ENCODE data around the gene GRIN3A. TPM values are rescaled to one million over a fixed set of nuclear protein-coding genes. Genes with fewer than 3 reads are reported as not detected.
A peak's percentile ranks its signal among the peaks of the same experiment; 100 is the strongest.

Gene GRIN3A
- total RNA-seq, 1 donor from 2014 or later: not detected

- Mint-ChIP-seq H3K4me1 (peaks cover 11% of the 10 kb centered on the region), H3K27me3 (ENCODE audit: insufficient read depth, low read depth) (peaks cover 3% of the 10 kb centered on the region), H3K9me3 (no peaks in the 10 kb centered on the region), H3K4me3 (no peak overlapping the region), H3K27ac (no peak overlapping the region), H3K36me3 (no peaks in the 10 kb centered on the region)
- Histone ChIP-seq H3K79me2 (ENCODE audit: low read depth) (peaks cover 15% of the 10 kb centered on the region), H3K4me2 (no peak overlapping the region), H3K27ac (no peak overlapping the region), H3K9me3 (ENCODE audit: low read depth) (no peaks in the 10 kb centered on the region), H3K27me3 (no peaks in the 10 kb centered on the region), H3K9ac (no peak overlapping the region), H4K20me1 (ENCODE audit: low read depth) (peaks cover 2% of the 10 kb centered on the region), H3K4me1 (no peaks in the 10 kb centered on the region), H3K36me3 (no peaks in the 10 kb centered on the region), H2AFZ (replicated peaks) (no peak overlapping the region), H3K4me3 (no peak overlapping the region), H3F3A (ENCODE audit: low read depth) (peaks cover 5% of the 10 kb centered on the region)
- TF ChIP-seq EZH2phosphoT487 (IDR thresholded peaks at IDR 0.05): no peak
- TF ChIP-seq, protein P1, sequence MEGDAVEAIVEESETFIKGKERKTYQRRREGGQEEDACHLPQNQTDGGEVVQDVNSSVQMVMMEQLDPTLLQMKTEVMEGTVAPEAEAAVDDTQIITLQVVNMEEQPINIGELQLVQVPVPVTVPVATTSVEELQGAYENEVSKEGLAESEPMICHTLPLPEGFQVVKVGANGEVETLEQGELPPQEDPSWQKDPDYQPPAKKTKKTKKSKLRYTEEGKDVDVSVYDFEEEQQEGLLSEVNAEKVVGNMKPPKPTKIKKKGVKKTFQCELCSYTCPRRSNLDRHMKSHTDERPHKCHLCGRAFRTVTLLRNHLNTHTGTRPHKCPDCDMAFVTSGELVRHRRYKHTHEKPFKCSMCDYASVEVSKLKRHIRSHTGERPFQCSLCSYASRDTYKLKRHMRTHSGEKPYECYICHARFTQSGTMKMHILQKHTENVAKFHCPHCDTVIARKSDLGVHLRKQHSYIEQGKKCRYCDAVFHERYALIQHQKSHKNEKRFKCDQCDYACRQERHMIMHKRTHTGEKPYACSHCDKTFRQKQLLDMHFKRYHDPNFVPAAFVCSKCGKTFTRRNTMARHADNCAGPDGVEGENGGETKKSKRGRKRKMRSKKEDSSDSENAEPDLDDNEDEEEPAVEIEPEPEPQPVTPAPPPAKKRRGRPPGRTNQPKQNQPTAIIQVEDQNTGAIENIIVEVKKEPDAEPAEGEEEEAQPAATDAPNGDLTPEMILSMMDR (IDR thresholded peaks at IDR 0.05): peak; percentile 88
- DNase-seq (ENCODE audit: low spot score): peak; percentile 82
Observed at GRCh38 chr9:101530076-101530711, 208.3 kb downstream of the GRIN3A start.

DNA sequence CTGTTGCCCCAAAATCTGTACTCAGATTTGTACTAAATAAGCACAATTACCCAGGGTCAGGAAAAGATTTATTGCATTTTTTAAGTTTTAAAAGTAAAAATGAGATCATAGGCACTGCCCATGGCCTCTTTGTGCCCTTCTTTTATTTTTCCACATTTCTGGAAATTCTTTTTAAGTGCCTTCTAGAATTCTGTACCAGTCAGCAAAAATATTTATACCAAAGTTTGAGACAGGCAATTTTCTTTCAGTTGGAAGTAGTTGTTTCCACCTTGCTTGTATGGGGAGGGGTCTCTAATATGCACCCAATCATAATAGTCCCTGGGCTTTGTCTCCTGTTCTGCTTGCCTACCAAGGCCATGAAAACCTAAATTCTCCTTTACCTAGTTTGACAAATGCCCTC, 210.4 kb downstream of the GRIN3A start:
- H3F3A ChIP-seq (ENCODE audit: low read depth): no peaks in the 10 kb centered on the region
- H2AFZ ChIP-seq (replicated peaks): no peak overlapping the region
- no peak overlapping the region for H3K4me2 ChIP-seq
- H3K79me2 ChIP-seq (ENCODE audit: low read depth): no peaks in the 10 kb centered on the region
- H4K20me1 ChIP-seq (ENCODE audit: low read depth): no peaks in the 10 kb centered on the region
- no peak overlapping the region for H3K4me3 Mint-ChIP-seq
- H3K9ac ChIP-seq: no peak overlapping the region
- no peak overlapping the region for H3K27ac ChIP-seq
- peaks cover 3% of the 10 kb centered on the region for H3K4me1 Mint-ChIP-seq
- H3K27ac Mint-ChIP-seq: no peak overlapping the region
- no peaks in the 10 kb centered on the region for H3K4me1 ChIP-seq
- no peaks in the 10 kb centered on the region for H3K36me3 Mint-ChIP-seq
- DNase-seq (ENCODE audit: low spot score): no peak
- H3K27me3 Mint-ChIP-seq (ENCODE audit: insufficient read depth, low read depth): no peaks in the 10 kb centered on the region
- no peaks in the 10 kb centered on the region for H3K9me3 Mint-ChIP-seq
- no peaks in the 10 kb centered on the region for H3K9me3 ChIP-seq (ENCODE audit: low read depth)
- no peak overlapping the region for H3K4me3 ChIP-seq
- TF ChIP-seq, protein P1 (IDR thresholded peaks at IDR 0.05): no peak
- TF ChIP-seq EZH2 (IDR thresholded peaks at IDR 0.05): no peak
- TF ChIP-seq EZH2phosphoT487 (IDR thresholded peaks at IDR 0.05): no peak
- no peaks in the 10 kb centered on the region for H3K36me3 ChIP-seq
- no peaks in the 10 kb centered on the region for H3K27me3 ChIP-seq

DNA sequence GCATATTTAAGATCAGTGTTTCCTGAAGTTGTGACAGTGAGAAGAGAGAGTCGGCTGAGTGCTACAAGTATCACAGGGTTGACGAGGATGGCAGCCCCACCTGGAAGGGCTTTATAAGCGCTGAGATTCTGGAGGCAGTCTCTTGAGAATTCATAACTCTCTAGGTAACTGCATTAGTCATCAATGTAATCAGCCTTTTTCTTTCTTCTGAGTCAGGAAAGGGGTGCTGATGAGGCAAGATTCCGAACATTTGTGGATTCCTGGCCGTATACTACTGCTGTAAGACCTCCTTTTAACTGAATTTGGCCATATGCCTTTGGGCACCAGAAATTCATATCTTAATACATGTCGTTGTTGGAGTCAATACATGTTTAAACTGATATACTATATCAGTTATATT, 211.4 kb downstream of the GRIN3A start:
- H3K36me3 ChIP-seq: no peaks in the 10 kb centered on the region
- TF ChIP-seq EZH2 (IDR thresholded peaks at IDR 0.05): no peak
- TF ChIP-seq, protein P1 (IDR thresholded peaks at IDR 0.05): no peak
- TF ChIP-seq EZH2phosphoT487 (IDR thresholded peaks at IDR 0.05): no peak
- no peaks in the 10 kb centered on the region for H3K79me2 ChIP-seq (ENCODE audit: low read depth)
- no peak overlapping the region for H3K9ac ChIP-seq
- Mint-ChIP-seq H3K4me3 (no peak overlapping the region), H3K27ac (no peak overlapping the region), H3K27me3 (ENCODE audit: insufficient read depth, low read depth) (no peaks in the 10 kb centered on the region), H3K4me1 (no peaks in the 10 kb centered on the region), H3K9me3 (no peaks in the 10 kb centered on the region), H3K36me3 (no peaks in the 10 kb centered on the region)
- no peak overlapping the region for H3K4me2 ChIP-seq
- no peaks in the 10 kb centered on the region for H3K4me1 ChIP-seq
- H3K9me3 ChIP-seq (ENCODE audit: low read depth): no peaks in the 10 kb centered on the region
- H3K27me3 ChIP-seq: no peaks in the 10 kb centered on the region
- no peak overlapping the region for H3K27ac ChIP-seq
- no peak overlapping the region for H2AFZ ChIP-seq (replicated peaks)
- no peak overlapping the region for H3K4me3 ChIP-seq
- H3F3A ChIP-seq (ENCODE audit: low read depth): no peaks in the 10 kb centered on the region
- DNase-seq (ENCODE audit: low spot score): no peak
- no peaks in the 10 kb centered on the region for H4K20me1 ChIP-seq (ENCODE audit: low read depth)
